HepG2 (cell line): ENCODE measurements around the gene WDR5B. TPM values are rescaled to one million over a fixed set of nuclear protein-coding genes. Genes with fewer than 3 reads are reported as not detected.

Source experiments
- CENPX ChIP-seq: sonication (generic); formaldehyde crosslinking; IDR thresholded peaks from 2 replicates; pipeline ENCODE4 v1.9.0; 2021; ENCODE audit warnings: mild to moderate bottlenecking, missing genetic modification reagents, moderate library complexity
- FOSL2 ChIP-seq: sonication (generic); formaldehyde crosslinking; IDR thresholded peaks from 2 replicates; pipeline ENCODE4 v1.4.0; 2020; ENCODE audit warnings: missing genetic modification reagents
- GRHL1 ChIP-seq: sonication (generic); formaldehyde crosslinking; conservative IDR thresholded peaks from 2 replicates; pipeline ENCODE4 v1.8.0; 2022; ENCODE audit warnings: missing genetic modification reagents
- PPARG ChIP-seq: conservative IDR thresholded peaks from 2 replicates; pipeline ENCODE4 v1.6.1; 2016; ENCODE audit warnings: missing biosample characterization, missing genetic modification reagents
- RFX1 ChIP-seq: fragments of 450-650 bp; IDR thresholded peaks from 2 replicates; pipeline ENCODE4 v1.6.1; 2017
- SUZ12 ChIP-seq: fragments of 150-350 bp; IDR thresholded peaks from 2 replicates; pipeline ENCODE4 v1.6.1; 2014; ENCODE audit warnings: low read depth, low read length
- THAP11 ChIP-seq: IDR thresholded peaks from 2 replicates; pipeline ENCODE4 v1.6.1; 2016; ENCODE audit warnings: missing biosample characterization, missing genetic modification reagents
- TSC22D2 ChIP-seq: sonication (generic); formaldehyde crosslinking; IDR thresholded peaks from 2 replicates; pipeline ENCODE4 v1.5.1; 2020; ENCODE audit warnings: missing genetic modification reagents, mild to moderate bottlenecking, borderline replicate concordance
- U2AF2 ChIP-seq: fragments of 200-400 bp; formaldehyde crosslinking; IDR thresholded peaks from 2 replicates; pipeline ENCODE4 v1.6.1; 2017; ENCODE audit warnings: low read depth, mild to moderate bottlenecking, low read length
- ZBTB1 ChIP-seq: sonication (generic); formaldehyde crosslinking; IDR thresholded peaks from 2 replicates; pipeline ENCODE4 v1.4.0; 2020; ENCODE audit warnings: missing genetic modification reagents, borderline replicate concordance
- ZBTB14 ChIP-seq: sonication (generic); formaldehyde crosslinking; IDR thresholded peaks from 2 replicates; pipeline ENCODE4 v1.4.0; 2020; ENCODE audit warnings: missing genetic modification reagents
- ZBTB39 ChIP-seq: sonication (generic); formaldehyde crosslinking; IDR thresholded peaks from 2 replicates; pipeline ENCODE4 v1.5.0; 2020; ENCODE audit warnings: missing genetic modification reagents
- ZC3H13 ChIP-seq: sonication (generic); formaldehyde crosslinking; IDR thresholded peaks from 2 replicates; pipeline ENCODE4 v1.8.1; 2023; ENCODE audit warnings: mild to moderate bottlenecking, missing genetic modification reagents, moderate library complexity
- ZMYM4 ChIP-seq: sonication (generic); formaldehyde crosslinking; IDR thresholded peaks from 2 replicates; pipeline ENCODE4 v1.8.1; 2023; ENCODE audit warnings: mild to moderate bottlenecking, missing genetic modification reagents
- ZNF260 ChIP-seq: sonication (generic); formaldehyde crosslinking; IDR thresholded peaks from 2 replicates; pipeline ENCODE4 v1.4.0; 2020; ENCODE audit warnings: missing genetic modification reagents, low read depth, mild to moderate bottlenecking, borderline replicate concordance
- ZNF44 ChIP-seq: sonication (generic); formaldehyde crosslinking; IDR thresholded peaks from 2 replicates; pipeline ENCODE4 v1.5.1; 2020; ENCODE audit warnings: mild to moderate bottlenecking, missing genetic modification reagents
- ZNF550 ChIP-seq: sonication (generic); formaldehyde crosslinking; IDR thresholded peaks from 2 replicates; pipeline ENCODE4 v1.4.0; 2020; ENCODE audit warnings: mild to moderate bottlenecking, missing genetic modification reagents, borderline replicate concordance
- ZNF724P ChIP-seq: sonication (generic); formaldehyde crosslinking; IDR thresholded peaks from 2 replicates; pipeline ENCODE4 v1.8.0; 2022; ENCODE audit warnings: missing genetic modification reagents, borderline replicate concordance
- ZNF746 ChIP-seq: sonication (generic); formaldehyde crosslinking; IDR thresholded peaks from 2 replicates; pipeline ENCODE4 v1.8.0; 2022; ENCODE audit warnings: mild to moderate bottlenecking, missing genetic modification reagents
- ZNF879 ChIP-seq: sonication (generic); formaldehyde crosslinking; IDR thresholded peaks from 2 replicates; pipeline ENCODE4 v1.8.1; 2023; ENCODE audit warnings: missing genetic modification reagents
- ZNF891 ChIP-seq: sonication (generic); formaldehyde crosslinking; IDR thresholded peaks from 2 replicates; pipeline ENCODE4 v1.5.0; 2020; ENCODE audit warnings: mild to moderate bottlenecking, missing genetic modification reagents
- ZSCAN29 ChIP-seq: sonication (generic); formaldehyde crosslinking; conservative IDR thresholded peaks from 2 replicates; pipeline ENCODE4 v1.4.0; 2020; ENCODE audit warnings: mild to moderate bottlenecking, missing genetic modification reagents
- polyA plus RNA-seq, 8 experiments: library from polyadenylated mRNA; depleted of rRNA in 3 of 8; stranded (reverse) in 7 of 8; unstranded in 1 of 8; fragments of >200 nt; fragmentation: Illumina TruSeq in 4 of 8; extraction: Trizol in 4 of 8; gene quantifications; 2 replicates each; pipeline versions ENCODE4 v1.2.1 to v1.2.3, GENCODE V29; 2011 to 2016; ENCODE audit warnings: low read depth in 4 of 8, missing spikeins in 1 of 8, mixed read lengths in 1 of 8; ENCODE audit not compliant: insufficient read depth in 1 of 8
- total RNA-seq, 5 experiments: library from RNA; depleted of rRNA; stranded (reverse); fragments of >200 nt; fragmentation: Illumina TruSeq; extraction: Trizol; gene quantifications; 2 replicates each; pipeline ENCODE4 v1.2.3, GENCODE V29; 2016; ENCODE audit warnings: low read depth in 1 of 5
- TF ChIP-seq, protein P1 (sequence below): sonication (generic); formaldehyde crosslinking; IDR thresholded peaks from 2 replicates; pipeline ENCODE4 v1.9.0; 2022; ENCODE audit warnings: low read depth, missing genetic modification reagents

WDR5B gene
- total and polyA plus RNA-seq, 2 of the 13 experiments (the other 11 are each of a cell fraction or from before 2014, with no cell fraction given): 2.5 to 3.6 TPM

DNA sequence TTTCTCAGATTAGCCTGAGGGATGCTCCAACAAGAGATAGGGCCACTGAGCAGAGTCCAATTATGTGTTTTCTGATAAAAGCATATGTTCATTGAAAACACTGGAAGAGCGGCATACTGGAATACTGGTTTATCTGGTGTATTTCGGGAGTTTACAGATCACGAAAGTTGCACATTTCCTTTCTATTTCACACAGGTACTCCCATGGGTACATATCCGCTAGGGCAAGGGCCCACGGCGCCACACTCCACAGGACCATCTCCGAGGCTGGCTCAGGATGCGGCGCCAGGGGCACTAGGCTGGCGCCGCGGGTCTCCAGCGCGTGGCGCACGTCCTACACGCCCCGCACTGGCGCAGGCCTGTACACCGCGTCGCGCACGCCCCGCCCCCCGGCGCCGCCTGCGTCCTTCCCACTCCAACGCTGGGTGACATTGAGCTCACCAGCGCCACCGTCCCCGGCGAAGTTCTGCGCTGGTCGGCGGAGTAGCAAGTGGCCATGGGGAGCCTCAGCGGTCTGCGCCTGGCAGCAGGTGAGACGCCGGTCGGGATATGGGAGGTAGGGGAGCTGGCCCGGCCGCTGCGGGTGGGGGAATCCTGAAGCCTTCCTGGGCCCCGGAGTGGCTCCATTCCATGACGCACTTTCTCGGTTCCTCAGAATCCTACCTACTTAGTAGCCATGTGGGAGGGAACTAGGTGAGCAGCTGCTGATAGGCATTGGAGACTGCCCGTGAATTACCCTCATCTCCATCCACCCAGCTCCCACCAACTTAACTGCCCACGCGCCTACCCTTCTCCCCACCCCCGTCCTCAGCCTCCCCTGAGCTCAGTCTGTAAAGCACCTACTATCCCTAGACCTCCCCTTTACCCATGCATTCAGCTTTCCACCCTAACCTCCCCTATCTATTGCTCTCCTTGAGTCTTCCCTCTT, 31.8 kb downstream of the WDR5B start, which contains the start of gene FAM162A (continued):
- peak; percentile 74; the same call in 1 of the 2 replicates for TF ChIP-seq ZBTB39
- no peak for TF ChIP-seq CENPX (CRISPR knock-in tag)
- TF ChIP-seq ZBTB14 (CRISPR knock-in tag): no peak
- no peak; the same call in 1 of the 2 replicates for TF ChIP-seq ZNF724P
- TF ChIP-seq FOSL2 (CRISPR knock-in tag): peak; percentile 77
- TF ChIP-seq GRHL1: no peak
- 0 out of 2 replicates have a peak, but pooled peaks have one; percentile 3 for TF ChIP-seq ZNF879 (CRISPR knock-in tag)
- TF ChIP-seq ZNF550 (CRISPR knock-in tag): no peak
- 0 out of 2 replicates have a peak, but pooled peaks have one; percentile 69 for TF ChIP-seq PPARG
- TF ChIP-seq RFX1: no peak
- TF ChIP-seq ZNF746 (CRISPR knock-in tag): 0 out of 2 replicates have a peak, but pooled peaks have one; percentile 63
- TF ChIP-seq, protein P1, sequence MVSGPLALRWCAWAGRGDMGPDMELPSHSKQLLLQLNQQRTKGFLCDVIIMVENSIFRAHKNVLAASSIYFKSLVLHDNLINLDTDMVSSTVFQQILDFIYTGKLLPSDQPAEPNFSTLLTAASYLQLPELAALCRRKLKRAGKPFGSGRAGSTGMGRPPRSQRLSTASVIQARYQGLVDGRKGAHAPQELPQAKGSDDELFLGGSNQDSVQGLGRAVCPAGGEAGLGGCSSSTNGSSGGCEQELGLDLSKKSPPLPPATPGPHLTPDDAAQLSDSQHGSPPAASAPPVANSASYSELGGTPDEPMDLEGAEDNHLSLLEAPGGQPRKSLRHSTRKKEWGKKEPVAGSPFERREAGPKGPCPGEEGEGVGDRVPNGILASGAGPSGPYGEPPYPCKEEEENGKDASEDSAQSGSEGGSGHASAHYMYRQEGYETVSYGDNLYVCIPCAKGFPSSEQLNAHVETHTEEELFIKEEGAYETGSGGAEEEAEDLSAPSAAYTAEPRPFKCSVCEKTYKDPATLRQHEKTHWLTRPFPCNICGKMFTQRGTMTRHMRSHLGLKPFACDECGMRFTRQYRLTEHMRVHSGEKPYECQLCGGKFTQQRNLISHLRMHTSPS (CRISPR knock-in tag): peak; percentile 46; the same call in 1 of the 2 replicates
- no peak; the same call in 1 of the 2 replicates for TF ChIP-seq ZNF44 (CRISPR knock-in tag)
- peak; percentile 93 for TF ChIP-seq ZMYM4 (CRISPR knock-in tag)
- TF ChIP-seq ZNF891 (CRISPR knock-in tag): peak; percentile 93; the same call in 1 of the 2 replicates
- TF ChIP-seq TSC22D2 (CRISPR knock-in tag): peak; percentile 64; the same call in 1 of the 2 replicates
- TF ChIP-seq ZC3H13 (CRISPR knock-in tag): peak; percentile 56; the same call in 1 of the 2 replicates
- peak; percentile 69; the same call in 1 of the 2 replicates for TF ChIP-seq ZBTB1 (CRISPR knock-in tag)
- TF ChIP-seq SUZ12: no peak
- TF ChIP-seq ZSCAN29 (CRISPR knock-in tag): peak; percentile 83; the same call in 1 of the 2 replicates
- TF ChIP-seq ZNF260 (CRISPR knock-in tag): no peak
- no peak for TF ChIP-seq U2AF2
- TF ChIP-seq THAP11 (CRISPR knock-in tag): peak; percentile 83; the same call in 1 of the 2 replicates
